ENCODE data around the gene LRP1-AS.

LRP1-AS gene

GRCh38 chr12:57194253-57194652, 46.8 kb upstream of the LRP1-AS start:
- no peaks in the 10 kb centered on the region for H3K36me3 ChIP-seq (ENCODE audit: control insufficient read depth, insufficient read depth, low read length)
- DNase-seq (ENCODE audit: extremely low read depth, insufficient read length), result no peak

DNA sequence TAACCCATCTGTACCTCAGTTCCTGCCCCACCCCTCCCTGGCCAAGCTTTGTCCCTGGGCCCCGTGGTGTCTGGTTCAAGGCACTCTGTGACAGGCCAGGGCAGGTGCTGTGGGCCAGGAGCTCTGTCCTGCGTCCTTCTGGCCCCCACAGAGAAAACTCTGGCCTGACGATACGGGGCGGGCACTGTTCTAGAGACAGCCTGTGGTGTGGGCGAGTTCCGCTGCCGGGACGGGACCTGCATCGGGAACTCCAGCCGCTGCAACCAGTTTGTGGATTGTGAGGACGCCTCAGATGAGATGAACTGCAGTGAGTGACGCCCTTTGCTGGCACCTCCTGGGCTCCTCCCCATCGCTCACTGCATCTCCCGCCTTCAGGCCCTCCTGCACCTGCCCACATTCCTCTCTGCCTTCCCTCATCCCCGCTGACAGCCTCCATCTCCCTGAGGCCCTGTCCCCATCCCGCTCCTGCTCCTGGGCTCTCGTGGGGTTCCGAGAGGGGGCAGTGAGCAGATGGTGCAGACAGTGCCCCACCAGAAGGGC, 46.4 kb upstream of the LRP1-AS start:
- TF ChIP-seq CTCF (IDR thresholded peaks at IDR 0.05; ENCODE audit: insufficient read depth, low read length, poor library complexity, severe bottlenecking), result no peak
- Histone ChIP-seq H3K36me3 (ENCODE audit: control insufficient read depth, insufficient read depth, low read length) (no peaks in the 10 kb centered on the region), H3K4me3 (replicated peaks; ENCODE audit: low read depth, low read length) (no peak overlapping the region), H3K27me3 (replicated peaks; ENCODE audit: control insufficient read depth, insufficient read depth, low read length) (no peaks in the 10 kb centered on the region; the same call in 1 of the 2 replicates)
- DNase-seq (ENCODE audit: extremely low read depth, insufficient read length), result no peak

More at GRCh38 chr12:57194253-57194652, 46.8 kb upstream of the LRP1-AS start:
- Histone ChIP-seq H3K4me3 (replicated peaks; ENCODE audit: low read depth, low read length) (no peak overlapping the region), H3K27me3 (replicated peaks; ENCODE audit: control insufficient read depth, insufficient read depth, low read length) (no peaks in the 10 kb centered on the region; the same call in 1 of the 2 replicates)
- TF ChIP-seq CTCF (IDR thresholded peaks at IDR 0.05; ENCODE audit: insufficient read depth, low read length, poor library complexity, severe bottlenecking), result no peak

DNA sequence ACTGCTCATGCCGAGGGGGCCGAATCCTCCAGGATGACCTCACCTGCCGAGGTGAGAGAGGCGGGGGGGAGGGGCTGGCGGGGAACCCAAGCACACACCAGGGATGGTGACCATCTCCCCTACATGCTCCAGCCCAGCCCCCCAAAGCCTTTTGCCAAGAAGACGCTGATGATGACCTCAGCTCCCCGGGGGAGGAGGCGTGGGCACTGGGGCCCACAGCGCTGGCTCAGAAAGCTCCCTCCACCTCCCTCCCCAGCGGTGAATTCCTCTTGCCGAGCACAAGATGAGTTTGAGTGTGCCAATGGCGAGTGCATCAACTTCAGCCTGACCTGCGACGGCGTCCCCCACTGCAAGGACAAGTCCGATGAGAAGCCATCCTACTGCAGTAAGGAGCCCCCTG, 45.5 kb upstream of the LRP1-AS start:
- Histone ChIP-seq H3K36me3 (ENCODE audit: control insufficient read depth, insufficient read depth, low read length) (no peaks in the 10 kb centered on the region), H3K4me3 (replicated peaks; ENCODE audit: low read depth, low read length) (no peak overlapping the region), H3K27me3 (replicated peaks; ENCODE audit: control insufficient read depth, insufficient read depth, low read length) (no peaks in the 10 kb centered on the region; the same call in 1 of the 2 replicates)
- no peak for TF ChIP-seq CTCF (IDR thresholded peaks at IDR 0.05; ENCODE audit: insufficient read depth, low read length, poor library complexity, severe bottlenecking)
- DNase-seq (ENCODE audit: extremely low read depth, insufficient read length), result no peak

DNA sequence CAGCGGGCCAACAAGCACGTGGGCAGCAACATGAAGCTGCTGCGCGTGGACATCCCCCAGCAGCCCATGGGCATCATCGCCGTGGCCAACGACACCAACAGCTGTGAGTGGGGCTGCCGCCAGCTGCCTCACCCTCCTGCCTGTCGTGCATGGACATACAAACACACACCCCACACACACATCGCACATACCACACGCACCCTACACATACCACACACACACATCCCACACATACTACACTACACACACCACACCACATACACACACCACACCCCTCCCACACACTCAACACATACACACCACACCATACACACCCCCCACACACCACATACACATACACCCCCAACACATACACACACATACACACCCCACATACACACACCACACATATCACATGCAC, 44.0 kb upstream of the LRP1-AS start:
- TF ChIP-seq CTCF (IDR thresholded peaks at IDR 0.05; ENCODE audit: insufficient read depth, low read length, poor library complexity, severe bottlenecking), result no peak
- no peak for DNase-seq (ENCODE audit: extremely low read depth, insufficient read length)
- Histone ChIP-seq H3K27me3 (replicated peaks; ENCODE audit: control insufficient read depth, insufficient read depth, low read length) (no peaks in the 10 kb centered on the region), H3K4me3 (replicated peaks; ENCODE audit: low read depth, low read length) (no peak overlapping the region), H3K36me3 (ENCODE audit: control insufficient read depth, insufficient read depth, low read length) (no peaks in the 10 kb centered on the region)

- no peak for DNase-seq (ENCODE audit: extremely low read depth, insufficient read length)
- Histone ChIP-seq H3K36me3 (ENCODE audit: control insufficient read depth, insufficient read depth, low read length) (no peaks in the 10 kb centered on the region), H3K27me3 (replicated peaks; ENCODE audit: control insufficient read depth, insufficient read depth, low read length) (no peaks in the 10 kb centered on the region; the same call in 1 of the 2 replicates), H3K4me3 (replicated peaks; ENCODE audit: low read depth, low read length) (no peak overlapping the region)
- TF ChIP-seq CTCF (IDR thresholded peaks at IDR 0.05; ENCODE audit: insufficient read depth, low read length, poor library complexity, severe bottlenecking), result no peak
Measured at GRCh38 chr12:57190821-57191220, 43.4 kb upstream of the LRP1-AS start.

- no peak for DNase-seq (ENCODE audit: extremely low read depth, insufficient read length)
- no peaks in the 10 kb centered on the region for H3K36me3 ChIP-seq (ENCODE audit: control insufficient read depth, insufficient read depth, low read length)
- H3K4me3 ChIP-seq (replicated peaks; ENCODE audit: low read depth, low read length), result no peak overlapping the region
- TF ChIP-seq CTCF (IDR thresholded peaks at IDR 0.05; ENCODE audit: insufficient read depth, low read length, poor library complexity, severe bottlenecking), result no peak
- H3K27me3 ChIP-seq (replicated peaks; ENCODE audit: control insufficient read depth, insufficient read depth, low read length), result no peaks in the 10 kb centered on the region; the same call in 1 of the 2 replicates
Measured at GRCh38 chr12:57190037-57190436, 42.6 kb upstream of the LRP1-AS start.

Data from GM06990 (cell line).